ENCODE measurements around the gene PRKAG3. TPM values are rescaled to one million over a fixed set of nuclear protein-coding genes. Genes with fewer than 3 reads are reported as not detected.

The PRKAG3 gene
- total RNA-seq, 2 experiments from 2014 or later = not detected

GRCh38 chr2:218873359-218874194 lies 42.0 kb upstream of the PRKAG3 start:
- Mint-ChIP-seq H3K36me3 (ENCODE audit: low read depth) (no peaks in the 10 kb centered on the region), H3K27me3 (ENCODE audit: low read depth) (peaks cover 47% of the 10 kb centered on the region), H3K27ac (no peak overlapping the region), H3K9me3 (no peaks in the 10 kb centered on the region), H3K4me1 (ENCODE audit: low read depth) (peaks cover 21% of the 10 kb centered on the region), H3K4me3 (no peak overlapping the region)
- no peak for DNase-seq
- intact Hi-C loops (cut with micrococcal nuclease) = no loop called here
- CTCF ChIA-PET = interaction anchor here (0.6 to 19.0 kb wide), 5 partner anchors 9 to 200 kb away, joined by 3 to 947 read pairs (median 5); no protein-coding TSS in a partner anchor

- no peaks in the 10 kb centered on the region for H3K9me3 Mint-ChIP-seq
- H3K4me3 Mint-ChIP-seq = no peak overlapping the region
- intact Hi-C loops (cut with micrococcal nuclease) = no loop called here
- H3K27me3 Mint-ChIP-seq (ENCODE audit: low read depth) = peaks cover 47% of the 10 kb centered on the region
- CTCF ChIA-PET = interaction anchor here (0.6 to 19.0 kb wide), 5 partner anchors 9 to 200 kb away, joined by 3 to 947 read pairs (median 3); no protein-coding TSS in a partner anchor
- no peak overlapping the region for H3K27ac Mint-ChIP-seq
- no peaks in the 10 kb centered on the region for H3K36me3 Mint-ChIP-seq (ENCODE audit: low read depth)
- H3K4me1 Mint-ChIP-seq (ENCODE audit: low read depth) = peaks cover 21% of the 10 kb centered on the region
- no peak for DNase-seq
These were observed 41.2 kb upstream of the PRKAG3 start for GRCh38 chr2:218872645-218873358.

- peak overlapping the region; percentile 64 for H3K4me3 Mint-ChIP-seq
- H3K27ac Mint-ChIP-seq = no peak overlapping the region
- intact Hi-C loops (cut with micrococcal nuclease) = no loop called here
- H3K9me3 Mint-ChIP-seq = no peaks in the 10 kb centered on the region
- CTCF ChIA-PET = interaction anchor here (0.6 to 19.0 kb wide), 7 partner anchors 7 to 73 kb away, joined by 3 to 947 read pairs (median 5); no protein-coding TSS in a partner anchor
- H3K36me3 Mint-ChIP-seq (ENCODE audit: low read depth) = no peaks in the 10 kb centered on the region
- H3K4me1 Mint-ChIP-seq (ENCODE audit: low read depth) = peaks cover 16% of the 10 kb centered on the region
- peaks cover 47% of the 10 kb centered on the region for H3K27me3 Mint-ChIP-seq (ENCODE audit: low read depth)
- peak; percentile 41 for DNase-seq
These were observed 40.0 kb upstream of the PRKAG3 start for GRCh38 chr2:218871345-218872302.

- Mint-ChIP-seq H3K4me3 (peak overlapping the region; percentile 39), H3K27me3 (ENCODE audit: low read depth) (peaks cover 45% of the 10 kb centered on the region), H3K9me3 (no peaks in the 10 kb centered on the region), H3K27ac (no peak overlapping the region), H3K4me1 (ENCODE audit: low read depth) (peaks cover 16% of the 10 kb centered on the region), H3K36me3 (ENCODE audit: low read depth) (no peaks in the 10 kb centered on the region)
- CTCF ChIA-PET = interaction anchor here (1.8 to 3.7 kb wide), 2 partner anchors 18 to 27 kb away, joined by 8 to 30 read pairs; no protein-coding TSS in a partner anchor
- DNase-seq = no peak
- intact Hi-C loops (cut with micrococcal nuclease) = no loop called here
These were observed 39.4 kb upstream of the PRKAG3 start for GRCh38 chr2:218870984-218871344.

GRCh38 chr2:218869064-218869463 lies 37.5 kb upstream of the PRKAG3 start:
- Mint-ChIP-seq H3K36me3 (ENCODE audit: low read depth) (no peaks in the 10 kb centered on the region), H3K27me3 (ENCODE audit: low read depth) (peaks cover 38% of the 10 kb centered on the region), H3K27ac (no peak overlapping the region), H3K4me3 (no peak overlapping the region), H3K4me1 (ENCODE audit: low read depth) (peaks cover 16% of the 10 kb centered on the region), H3K9me3 (no peaks in the 10 kb centered on the region)
- CTCF ChIA-PET = interaction anchor here (1.1 to 3.7 kb wide), 4 partner anchors 9 to 111 kb away, joined by 3 to 30 read pairs (median 6); partner anchors contain the start of gene WNT6
- no peak for DNase-seq
- intact Hi-C loops (cut with micrococcal nuclease) = no loop called here

GRCh38 chr2:218867900-218868299 lies 36.3 kb upstream of the PRKAG3 start:
- H3K4me3 Mint-ChIP-seq = no peak overlapping the region
- peaks cover 12% of the 10 kb centered on the region for H3K4me1 Mint-ChIP-seq (ENCODE audit: low read depth)
- H3K9me3 Mint-ChIP-seq = no peaks in the 10 kb centered on the region
- no peak overlapping the region for H3K27ac Mint-ChIP-seq
- CTCF ChIA-PET = interaction anchor here (1.4 to 3.7 kb wide), 2 partner anchors 9 to 30 kb away, joined by 5 to 30 read pairs; no protein-coding TSS in a partner anchor
- intact Hi-C loops (cut with micrococcal nuclease) = no loop called here
- H3K27me3 Mint-ChIP-seq (ENCODE audit: low read depth) = peaks cover 43% of the 10 kb centered on the region
- no peaks in the 10 kb centered on the region for H3K36me3 Mint-ChIP-seq (ENCODE audit: low read depth)
- no peak for DNase-seq

GRCh38 chr2:218865999-218866398 lies 34.4 kb upstream of the PRKAG3 start:
- H3K9me3 Mint-ChIP-seq = no peaks in the 10 kb centered on the region
- no peak overlapping the region for H3K4me3 Mint-ChIP-seq
- intact Hi-C loops (cut with micrococcal nuclease) = no loop called here

GRCh38 chr2:218865396-218865795 lies 33.8 kb upstream of the PRKAG3 start:
- intact Hi-C loops (cut with micrococcal nuclease) = no loop called here
- no peak overlapping the region for H3K4me3 Mint-ChIP-seq
- H3K9me3 Mint-ChIP-seq = no peaks in the 10 kb centered on the region

More at GRCh38 chr2:218865999-218866398, 34.4 kb upstream of the PRKAG3 start:
- Mint-ChIP-seq H3K27me3 (ENCODE audit: low read depth) (peaks cover 41% of the 10 kb centered on the region), H3K36me3 (ENCODE audit: low read depth) (no peaks in the 10 kb centered on the region), H3K4me1 (ENCODE audit: low read depth) (peaks cover 2% of the 10 kb centered on the region), H3K27ac (no peak overlapping the region)
- no peak for DNase-seq
- CTCF ChIA-PET = interaction anchor here (2.4 kb wide), 1 partner anchor 11 kb away, joined by 11 read pairs; no protein-coding TSS in a partner anchor

GRCh38 chr2:218863021-218863520 lies 31.5 kb upstream of the PRKAG3 start:
- Mint-ChIP-seq H3K36me3 (ENCODE audit: low read depth) (no peaks in the 10 kb centered on the region), H3K4me3 (no peak overlapping the region), H3K27ac (no peak overlapping the region), H3K9me3 (no peaks in the 10 kb centered on the region), H3K27me3 (ENCODE audit: low read depth) (peaks cover 53% of the 10 kb centered on the region), H3K4me1 (ENCODE audit: low read depth) (peaks cover 13% of the 10 kb centered on the region)
- CTCF ChIA-PET = interaction anchor here (0.5 to 4.6 kb wide), 5 partner anchors 13 to 314 kb away, joined by 3 to 24 read pairs (median 5); no protein-coding TSS in a partner anchor
- intact Hi-C loops (cut with micrococcal nuclease) = no loop called here
- DNase-seq = no peak

More at GRCh38 chr2:218865396-218865795, 33.8 kb upstream of the PRKAG3 start:
- Mint-ChIP-seq H3K27ac (no peak overlapping the region), H3K4me1 (ENCODE audit: low read depth) (peaks cover 5% of the 10 kb centered on the region), H3K27me3 (ENCODE audit: low read depth) (peaks cover 42% of the 10 kb centered on the region), H3K36me3 (ENCODE audit: low read depth) (no peaks in the 10 kb centered on the region)
- no peak for DNase-seq
- CTCF ChIA-PET = interaction anchor here (2.4 kb wide), 1 partner anchor 11 kb away, joined by 11 read pairs; no protein-coding TSS in a partner anchor

- Mint-ChIP-seq H3K27ac (no peak overlapping the region), H3K4me3 (no peak overlapping the region), H3K4me1 (ENCODE audit: low read depth) (peaks cover 13% of the 10 kb centered on the region), H3K36me3 (ENCODE audit: low read depth) (no peaks in the 10 kb centered on the region), H3K9me3 (no peaks in the 10 kb centered on the region), H3K27me3 (ENCODE audit: low read depth) (peaks cover 61% of the 10 kb centered on the region)
- no peak for DNase-seq
- CTCF ChIA-PET = interaction anchor here (1.0 to 4.6 kb wide), 5 partner anchors 10 to 43 kb away, joined by 3 to 24 read pairs (median 6); no protein-coding TSS in a partner anchor
- intact Hi-C loops (cut with micrococcal nuclease) = no loop called here
These were observed 30.2 kb upstream of the PRKAG3 start for GRCh38 chr2:218861645-218862318.

GRCh38 chr2:218860950-218861381 lies 29.4 kb upstream of the PRKAG3 start:
- peaks cover 13% of the 10 kb centered on the region for H3K4me1 Mint-ChIP-seq (ENCODE audit: low read depth)
- no peak for DNase-seq
- intact Hi-C loops (cut with micrococcal nuclease) = no loop called here
- CTCF ChIA-PET = interaction anchor here (1.0 to 4.6 kb wide), 6 partner anchors 9 to 119 kb away, joined by 3 to 24 read pairs (median 5); no protein-coding TSS in a partner anchor
- no peak overlapping the region for H3K4me3 Mint-ChIP-seq
- H3K36me3 Mint-ChIP-seq (ENCODE audit: low read depth) = no peaks in the 10 kb centered on the region
- H3K27ac Mint-ChIP-seq = no peak overlapping the region
- H3K9me3 Mint-ChIP-seq = no peaks in the 10 kb centered on the region
- peaks cover 62% of the 10 kb centered on the region for H3K27me3 Mint-ChIP-seq (ENCODE audit: low read depth)
